Occipital lobe (tissue), 2 donors: ENCODE measurements around the gene HIPK2. TPM values are rescaled to one million over a fixed set of nuclear protein-coding genes. Genes with fewer than 3 reads are reported as not detected.
"Not testable (repeated sequence)": the region's sequence is repeated elsewhere in the genome, so short reads cannot be mapped to it uniquely, and the experiment has no call there.

ENCODE experiments used
- DNase-seq: peaks from one replicate; lab custom pipeline; 2025; lab: John Stamatoyannopoulos, UW
- total RNA-seq: library from RNA; depleted of rRNA; stranded (reverse); fragments of >200 nt; gene quantifications from one replicate; pipeline ENCODE4 v1.2.3, GENCODE V29; 2014

Gene HIPK2
- total RNA-seq, 1 donor from 2014 or later, result 12.0 TPM

GRCh38 chr7:139627831-139628230 lies 150.0 kb downstream of the HIPK2 start:
- DNase-seq, result no peak

GRCh38 chr7:139626817-139627216 lies 151.0 kb downstream of the HIPK2 start:
- DNase-seq, result no peak

GRCh38 chr7:139623518-139623917 lies 154.3 kb downstream of the HIPK2 start:
- no peak for DNase-seq

- DNase-seq, result no peak
These were observed 157.0 kb downstream of the HIPK2 start for GRCh38 chr7:139620676-139621344.

GRCh38 chr7:139619367-139619657 lies 158.5 kb downstream of the HIPK2 start:
- no peak for DNase-seq

- no peak for DNase-seq
These were observed 159.1 kb downstream of the HIPK2 start for GRCh38 chr7:139618482-139619366.

- no peak for DNase-seq
These were observed 160.7 kb downstream of the HIPK2 start for GRCh38 chr7:139617074-139617473.

- no peak for DNase-seq
These were observed 162.9 kb downstream of the HIPK2 start for GRCh38 chr7:139614886-139615285.

- DNase-seq, result no peak
These were observed 163.8 kb downstream of the HIPK2 start for GRCh38 chr7:139613971-139614411.

- not testable (repeated sequence) for DNase-seq
These were observed 166.2 kb downstream of the HIPK2 start for GRCh38 chr7:139611556-139611955.

- DNase-seq, result no peak
These were observed 167.2 kb downstream of the HIPK2 start for GRCh38 chr7:139610595-139610994.

GRCh38 chr7:139603896-139604295 lies 173.9 kb downstream of the HIPK2 start:
- no peak for DNase-seq

- DNase-seq, result no peak
These were observed 174.5 kb downstream of the HIPK2 start for GRCh38 chr7:139603282-139603681.

GRCh38 chr7:139602143-139602722 lies 175.6 kb downstream of the HIPK2 start:
- DNase-seq, result no peak

- no peak for DNase-seq
These were observed 176.6 kb downstream of the HIPK2 start for GRCh38 chr7:139601176-139601575.

GRCh38 chr7:139600306-139600705 lies 177.5 kb downstream of the HIPK2 start:
- no peak for DNase-seq

- DNase-seq, result no peak
These were observed 179.2 kb downstream of the HIPK2 start for GRCh38 chr7:139598642-139599041.

- no peak for DNase-seq
These were observed 180.8 kb downstream of the HIPK2 start for GRCh38 chr7:139597028-139597427.

- DNase-seq, result no peak
These were observed 181.2 kb downstream of the HIPK2 start for GRCh38 chr7:139596626-139597025.

- DNase-seq, result no peak
These were observed 182.0 kb downstream of the HIPK2 start for GRCh38 chr7:139595806-139596205.

GRCh38 chr7:139594911-139595476 lies 182.8 kb downstream of the HIPK2 start:
- DNase-seq, result no peak

- no peak for DNase-seq
These were observed 183.7 kb downstream of the HIPK2 start for GRCh38 chr7:139594090-139594489.
